Tibial nerve (tissue), 4 donors: ENCODE results near the gene CNOT11. TPM values are rescaled to one million over a fixed set of nuclear protein-coding genes. Genes with fewer than 3 reads are reported as not detected.

Experiments
- small RNA-seq: library from RNA; depleted of rRNA; stranded (forward); fragments of <200 nt; gene quantifications from one replicate; pipeline ENCODE3, GENCODE V24; 2016
- total RNA-seq, 4 donors: library from RNA; depleted of rRNA; stranded (reverse); fragments of >200 nt; gene quantifications; one replicate each; pipeline ENCODE4 v1.1.0, GENCODE V29; 2016

CNOT11 gene
- total RNA-seq, 4 donors from 2014 or later = 17.5 to 29.9 (median 19.6) TPM

Small RNA genes lying within 50 kb of the gene (small RNA-seq; reads per million reads assigned to genes)
- not detected for gene MIR5696
- gene SNORD89 = 322 reads per million, percentile 97 among the genes with 10 or more reads in this experiment

Other genes starting within 250 kb of the CNOT11 start
- gene TBC1D8, start 101.5 kb upstream of the CNOT11 start, total RNA-seq = 10 to 100 TPM; 42.4 to 87.9 (median 47.3) TPM
- gene RNF149, start 55.8 kb downstream of the CNOT11 start, total RNA-seq = 100 to 1,000 TPM in 1 of 4 donors, 10 to 100 TPM in 3; 61.0 to 108 (median 67.3) TPM
- not detected for gene CREG2, start 134.6 kb downstream of the CNOT11 start, total RNA-seq
- gene RFX8, start 222.2 kb downstream of the CNOT11 start, total RNA-seq = 1 to 10 TPM; 1.4 to 6.9 (median 3.9) TPM